ENCODE data around the gene ARL1. TPM values are rescaled to one million over a fixed set of nuclear protein-coding genes. Genes with fewer than 3 reads are reported as not detected.

Gene ARL1
- total and polyA plus RNA-seq, 2 of the 13 experiments (the other 11 are each of a cell fraction or from before 2014, with no cell fraction given): 90.9 to 123 TPM

GRCh38 chr12:101407436-101408345 is at the start of gene ARL1 (continued):
- 0 out of 2 replicates have a peak, but pooled peaks have one; percentile 54 for TF ChIP-seq HOXA5 (CRISPR knock-in tag; IDR thresholded peaks at IDR 0.05)
- 0 out of 2 replicates have a peak, but pooled peaks have one; percentile 47 for TF ChIP-seq ZKSCAN8 (CRISPR knock-in tag; IDR thresholded peaks at IDR 0.05; ENCODE audit: borderline replicate concordance)
- no peak for TF ChIP-seq MED13 (CRISPR knock-in tag; IDR thresholded peaks at IDR 0.05)
- TF ChIP-seq NKX3-1 (CRISPR knock-in tag; IDR thresholded peaks at IDR 0.05): 0 out of 2 replicates have a peak, but pooled peaks have one; percentile 24
- no peak; the same call in 1 of the 2 replicates for TF ChIP-seq ZNF44 (CRISPR knock-in tag; IDR thresholded peaks at IDR 0.05)
- TF ChIP-seq SMAD1 (CRISPR knock-in tag; IDR thresholded peaks at IDR 0.05; ENCODE audit: borderline replicate concordance, low read depth): no peak
- TF ChIP-seq WIZ (CRISPR knock-in tag; IDR thresholded peaks at IDR 0.05): peak; percentile 17; the same call in 1 of the 2 replicates
- TF ChIP-seq MAFF (IDR thresholded peaks at IDR 0.05; ENCODE audit: low read depth, low read length): no peak
- TF ChIP-seq SNAPC5 (CRISPR knock-in tag; IDR thresholded peaks at IDR 0.05; ENCODE audit: borderline replicate concordance): no peak
- peak; percentile 33; the same call in 1 of the 2 replicates for TF ChIP-seq SP2 (CRISPR knock-in tag; IDR thresholded peaks at IDR 0.05)
- TF ChIP-seq HNRNPH1 (optimal IDR thresholded peaks at IDR 0.05; ENCODE audit: low read depth, low read length): no peak
- TF ChIP-seq ZNF275 (CRISPR knock-in tag; IDR thresholded peaks at IDR 0.05; ENCODE audit: borderline replicate concordance): peak; percentile 60; the same call in 1 of the 2 replicates
- peak; percentile 40; the same call in 1 of the 2 replicates for TF ChIP-seq JUNB (CRISPR knock-in tag; IDR thresholded peaks at IDR 0.05; ENCODE audit: borderline replicate concordance)
- no peak for TF ChIP-seq ATF3 (CRISPR knock-in tag; IDR thresholded peaks at IDR 0.05)
- TF ChIP-seq NFIB (CRISPR knock-in tag; IDR thresholded peaks at IDR 0.05; ENCODE audit: borderline replicate concordance): no peak
- TF ChIP-seq ZSCAN31 (CRISPR knock-in tag; IDR thresholded peaks at IDR 0.05; ENCODE audit: low read depth): no peak
- TF ChIP-seq CSRNP1 (CRISPR knock-in tag; IDR thresholded peaks at IDR 0.05): no peak; the same call in 1 of the 2 replicates
- TF ChIP-seq ZNF20 (CRISPR knock-in tag; IDR thresholded peaks at IDR 0.05): 0 out of 2 replicates have a peak, but pooled peaks have one; percentile 74
- TF ChIP-seq ATAD3A (CRISPR knock-in tag; IDR thresholded peaks at IDR 0.05): no peak
- peak; percentile 9; the same call in 1 of the 2 replicates for TF ChIP-seq ZNF331 (CRISPR knock-in tag; IDR thresholded peaks at IDR 0.05)
- no peak for TF ChIP-seq U2AF1 (optimal IDR thresholded peaks at IDR 0.05; ENCODE audit: low read depth, low read length)
- TF ChIP-seq PHF20 (CRISPR knock-in tag; IDR thresholded peaks at IDR 0.05): peak; percentile 77
- TF ChIP-seq ZNF563 (CRISPR knock-in tag; IDR thresholded peaks at IDR 0.05): peak; percentile 68; the same call in 1 of the 2 replicates
- TF ChIP-seq KMT2B (CRISPR knock-in tag; IDR thresholded peaks at IDR 0.05): peak; percentile 99
- peak; percentile 37 for TF ChIP-seq HNF1B (CRISPR knock-in tag; IDR thresholded peaks at IDR 0.05)

Data from HepG2 (cell line).